Fibroblast of the aortic adventitia (primary cell): Measurements from ENCODE around the gene NIPAL1. TPM values are rescaled to one million over a fixed set of nuclear protein-coding genes. Genes with fewer than 3 reads are reported as not detected.
A peak's percentile ranks its signal among the peaks of the same experiment; 100 is the strongest.

Source experiments
- DNase-seq: peaks from one replicate; pipeline ENCODE4 v3.0.0-alpha.2; 2010; ENCODE audit warnings: low read depth
- H3K4me3 ChIP-seq: 2 replicates; pipeline ENCODE4 v1.5.1; 2011; ENCODE audit warnings: low read depth, mild to moderate bottlenecking, control low read depth, low read length, moderate library complexity
- total RNA-seq: library from RNA; depleted of rRNA; stranded (reverse); fragments of >200 nt; gene quantifications from 2 replicates; pipeline ENCODE4 v1.2.3, GENCODE V29; 2012; ENCODE audit warnings: low replicate concordance
- TF ChIP-seq, protein P1 (sequence below): IDR thresholded peaks from 2 replicates; pipeline ENCODE4 v1.5.1; 2011; ENCODE audit warnings: mild to moderate bottlenecking, low read length, control low read depth, inconsistent platforms; ENCODE audit not compliant: insufficient read depth

The NIPAL1 gene
- total RNA-seq, 1 donor = 0.90 TPM

DNA sequence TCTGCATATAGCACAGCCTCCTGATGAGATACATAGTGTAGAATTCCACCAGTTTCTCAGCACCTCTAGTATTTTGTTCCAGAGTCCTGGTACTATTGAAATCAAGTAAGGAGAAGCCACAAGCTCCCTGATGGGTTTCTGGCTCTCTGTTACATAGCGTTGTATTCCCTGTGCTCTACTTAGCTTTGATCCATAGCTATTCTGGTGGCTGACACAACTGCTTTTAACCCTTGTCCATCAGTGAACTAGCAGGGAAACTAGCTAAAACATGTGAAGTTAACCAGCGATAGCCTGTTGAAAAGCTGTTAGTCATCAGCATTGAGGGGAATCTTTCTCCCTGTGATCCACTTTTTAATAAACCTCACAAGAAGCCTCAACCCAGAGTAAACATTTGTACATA lies 26.9 kb downstream of the NIPAL1 start:
- TF ChIP-seq, protein P1, sequence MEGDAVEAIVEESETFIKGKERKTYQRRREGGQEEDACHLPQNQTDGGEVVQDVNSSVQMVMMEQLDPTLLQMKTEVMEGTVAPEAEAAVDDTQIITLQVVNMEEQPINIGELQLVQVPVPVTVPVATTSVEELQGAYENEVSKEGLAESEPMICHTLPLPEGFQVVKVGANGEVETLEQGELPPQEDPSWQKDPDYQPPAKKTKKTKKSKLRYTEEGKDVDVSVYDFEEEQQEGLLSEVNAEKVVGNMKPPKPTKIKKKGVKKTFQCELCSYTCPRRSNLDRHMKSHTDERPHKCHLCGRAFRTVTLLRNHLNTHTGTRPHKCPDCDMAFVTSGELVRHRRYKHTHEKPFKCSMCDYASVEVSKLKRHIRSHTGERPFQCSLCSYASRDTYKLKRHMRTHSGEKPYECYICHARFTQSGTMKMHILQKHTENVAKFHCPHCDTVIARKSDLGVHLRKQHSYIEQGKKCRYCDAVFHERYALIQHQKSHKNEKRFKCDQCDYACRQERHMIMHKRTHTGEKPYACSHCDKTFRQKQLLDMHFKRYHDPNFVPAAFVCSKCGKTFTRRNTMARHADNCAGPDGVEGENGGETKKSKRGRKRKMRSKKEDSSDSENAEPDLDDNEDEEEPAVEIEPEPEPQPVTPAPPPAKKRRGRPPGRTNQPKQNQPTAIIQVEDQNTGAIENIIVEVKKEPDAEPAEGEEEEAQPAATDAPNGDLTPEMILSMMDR = no peak
- no peak overlapping the region for H3K4me3 ChIP-seq
- DNase-seq = no peak

DNA sequence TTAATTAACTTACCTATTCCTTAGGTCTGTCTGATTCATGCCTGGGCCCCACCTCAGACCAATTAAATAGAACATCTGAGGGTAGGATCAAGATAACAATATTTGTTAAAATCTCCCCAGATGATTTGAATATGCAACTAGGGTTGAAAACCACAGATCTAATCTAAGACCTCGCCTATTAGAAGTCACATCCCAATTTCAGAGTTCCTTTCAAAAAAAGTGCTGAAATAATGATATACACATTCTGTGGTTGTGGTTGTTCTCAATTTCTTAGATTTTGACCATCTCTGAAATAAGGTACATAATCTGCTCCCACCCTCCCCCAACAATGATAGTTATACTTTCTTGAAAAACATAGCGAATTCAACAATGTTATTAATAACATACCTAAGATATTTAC lies 27.7 kb downstream of the NIPAL1 start:
- no peak overlapping the region for H3K4me3 ChIP-seq
- TF ChIP-seq, protein P1 = no peak
- no peak for DNase-seq

DNA sequence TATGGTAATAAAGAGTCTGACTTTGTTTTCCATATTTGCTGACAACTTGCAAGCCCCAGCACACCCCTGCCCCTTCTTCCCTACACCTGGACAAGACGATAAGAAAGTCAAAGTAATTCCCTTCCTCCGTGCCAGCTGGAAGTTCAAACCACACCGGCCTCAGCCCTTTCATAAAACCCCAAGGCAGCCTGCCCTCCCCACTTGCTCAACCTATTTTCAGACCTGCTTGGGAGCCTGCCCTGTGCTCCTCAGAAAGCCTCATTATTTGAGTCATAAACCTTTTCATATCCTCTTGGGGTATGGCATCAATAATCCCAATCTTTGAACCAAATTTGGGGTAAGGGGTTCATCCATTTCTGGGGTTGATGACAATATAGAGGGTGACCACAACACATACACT lies 29.5 kb downstream of the NIPAL1 start:
- TF ChIP-seq, protein P1 = no peak
- no peak overlapping the region for H3K4me3 ChIP-seq
- DNase-seq = no peak

DNA sequence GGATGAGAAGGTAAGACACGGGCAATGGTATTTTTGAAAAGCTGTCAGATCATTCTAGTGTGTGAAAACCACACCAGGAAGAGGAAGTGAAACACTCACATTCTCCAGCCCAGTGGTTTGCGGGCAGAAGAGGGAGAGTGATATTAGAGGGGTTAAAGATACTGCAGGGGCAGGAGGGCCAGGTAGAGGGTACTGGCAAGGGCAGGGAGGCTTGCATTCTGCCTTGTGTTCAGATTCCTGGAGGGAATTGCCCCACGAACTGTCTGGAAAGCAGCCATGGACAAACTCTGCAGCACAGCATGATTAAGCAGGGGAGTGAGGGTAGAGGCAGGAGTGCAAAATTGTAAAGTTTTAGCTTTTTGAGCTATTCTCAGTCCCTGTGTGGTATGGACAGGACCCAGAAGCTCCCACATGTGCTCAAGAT lies 30.9 kb downstream of the NIPAL1 start:
- TF ChIP-seq, protein P1 = no peak
- H3K4me3 ChIP-seq = no peak overlapping the region
- peak; percentile 23 for DNase-seq

DNA sequence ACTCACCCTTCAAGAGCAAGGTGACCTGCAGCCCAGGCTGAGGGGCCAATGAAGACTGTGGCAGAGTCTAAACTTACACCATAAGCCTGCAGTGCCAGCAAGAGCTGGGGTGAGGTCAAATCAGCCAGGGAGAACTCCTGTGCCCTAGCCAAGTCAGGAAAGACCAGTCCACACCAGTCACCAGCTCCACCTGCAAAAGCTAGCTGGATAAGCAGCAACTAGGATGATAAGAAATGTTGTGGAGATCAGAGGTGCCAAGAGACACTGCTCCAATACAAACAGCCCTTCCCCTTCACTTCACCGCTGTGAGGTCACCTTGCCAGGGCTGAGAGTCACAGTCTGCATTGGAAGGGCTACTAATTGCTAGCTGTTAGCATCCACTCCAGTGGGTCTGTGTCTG lies 31.3 kb downstream of the NIPAL1 start:
- TF ChIP-seq, protein P1 = no peak
- no peak overlapping the region for H3K4me3 ChIP-seq
- peak; percentile 11 for DNase-seq

DNA sequence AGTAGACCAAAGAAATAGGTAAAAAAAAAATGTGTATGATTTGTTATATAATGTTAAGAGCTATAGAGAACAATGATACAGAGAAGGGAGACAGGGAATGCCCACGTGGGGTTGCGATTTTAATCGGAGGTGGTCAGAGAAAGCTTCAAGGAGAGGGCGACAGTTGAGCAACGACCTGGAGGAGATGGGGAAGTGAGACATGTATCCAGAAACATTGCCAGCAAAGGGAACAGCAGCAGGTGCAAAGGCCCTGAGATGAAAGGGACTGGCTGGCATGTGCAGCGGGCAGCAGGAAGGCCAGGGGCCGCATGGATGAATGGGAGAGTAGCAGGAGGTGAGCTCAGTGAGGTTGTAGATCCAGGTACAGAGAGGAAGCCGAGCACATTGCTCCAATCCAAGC lies 32.9 kb downstream of the NIPAL1 start:
- no peak for DNase-seq
- H3K4me3 ChIP-seq = no peak overlapping the region
- TF ChIP-seq, protein P1 = no peak

DNA sequence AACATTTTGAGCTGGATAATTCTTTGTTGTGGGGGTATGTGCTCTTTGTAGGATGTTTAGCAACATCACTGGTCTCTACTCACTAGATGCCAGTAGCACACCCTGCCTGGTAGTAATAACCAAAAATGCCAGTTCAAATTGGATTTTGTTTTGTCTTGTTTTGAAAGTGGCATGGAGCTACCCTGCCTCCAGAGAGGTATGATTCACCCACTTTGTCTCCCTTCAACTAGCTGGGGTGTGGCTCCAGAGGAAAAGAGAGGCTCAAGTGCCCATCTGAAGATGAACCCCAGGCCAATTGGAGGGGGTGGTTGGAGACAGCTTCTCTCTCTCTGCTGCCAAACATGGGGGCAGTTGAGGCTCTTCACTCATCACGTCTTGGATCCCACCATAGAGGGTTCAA lies 34.5 kb downstream of the NIPAL1 start:
- TF ChIP-seq, protein P1 = no peak
- H3K4me3 ChIP-seq = no peak overlapping the region
- no peak for DNase-seq
